Esophagus squamous epithelium (tissue), 4 donors: ENCODE measurements around the gene SMS.

Experiments used
- CTCF ChIP-seq, 6 experiments: fragments of 450-650 bp in 4 of 6; fragments of 200-600 bp in 2 of 6; sonication (generic) in 2 of 6; IDR thresholded peaks; one replicate each; pipeline ENCODE4 v1.5.1; 2016 to 2019; ENCODE audit warnings: antibody characterized with exemption in 6 of 6, mild to moderate bottlenecking in 4 of 6, moderate library complexity in 4 of 6
- POLR2A ChIP-seq, 4 donors: fragments of 450-650 bp; IDR thresholded peaks; one replicate each; pipeline ENCODE4 v1.6.1; 2017; ENCODE audit warnings: antibody characterized with exemption in 4 of 4, mild to moderate bottlenecking in 4 of 4, moderate library complexity in 3 of 4

DNA sequence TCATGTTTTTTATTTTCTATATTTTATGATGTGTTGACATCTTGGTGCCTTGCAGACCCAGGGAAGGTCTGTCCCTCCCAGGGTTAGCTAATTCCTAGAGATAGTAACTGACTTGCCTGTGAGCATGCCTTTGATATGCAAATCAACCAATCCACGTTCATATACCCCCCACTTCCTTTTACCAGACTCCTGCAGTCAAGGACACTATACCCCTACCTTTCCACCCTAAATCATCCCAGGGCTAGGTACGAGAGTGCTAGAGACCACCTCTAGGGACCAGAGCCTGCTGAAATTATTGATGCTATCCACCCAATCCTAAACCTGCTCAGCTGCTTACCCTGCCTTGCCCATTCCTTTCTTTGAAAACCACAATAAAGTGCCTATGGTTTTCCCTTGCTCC, 84.1 kb downstream of the SMS start:
- TF ChIP-seq CTCF (IDR thresholded peaks at IDR 0.05) = no peak
- no peak for TF ChIP-seq POLR2A (IDR thresholded peaks at IDR 0.05)
